DOHH2 (cell line): ENCODE data around the gene IL32.
"Not testable (repeated sequence)": the region's sequence is repeated elsewhere in the genome, so short reads cannot be mapped to it uniquely, and the experiment has no call there.

ENCODE experiments used
- H3F3A ChIP-seq: fragments of 200-600 bp; sonication (generic), shearing (Covaris generic); 2 replicates; pipeline ENCODE4 v1.6.0; 2016; ENCODE audit warnings: antibody characterized with exemption, mild to moderate bottlenecking; ENCODE audit not compliant: control insufficient read depth, insufficient read depth
- H3K27ac ChIP-seq: fragments of 200-600 bp; sonication (generic); 2 replicates; pipeline ENCODE4 v1.5.1; 2014; ENCODE audit warnings: low read depth, mild to moderate bottlenecking, low read length, moderate library complexity
- H3K27me3 ChIP-seq: fragments of 200-600 bp; sonication (generic); 2 replicates; pipeline ENCODE4 v1.6.1; 2014; ENCODE audit warnings: mild to moderate bottlenecking, low read length, mixed read lengths; ENCODE audit not compliant: control insufficient read depth
- H3K36me3 ChIP-seq: fragments of 200-600 bp; sonication (generic); 2 replicates; pipeline ENCODE4 v1.6.1; 2014; ENCODE audit warnings: mild to moderate bottlenecking, low read length, moderate library complexity, mixed read lengths; ENCODE audit not compliant: control insufficient read depth
- H3K4me1 ChIP-seq: fragments of 200-600 bp; sonication (generic); 2 replicates; pipeline ENCODE4 v1.6.1; 2014; ENCODE audit warnings: mild to moderate bottlenecking, low read length, mixed read lengths; ENCODE audit not compliant: control insufficient read depth
- H3K4me2 ChIP-seq: fragments of 200-600 bp; sonication (generic); 2 replicates; pipeline ENCODE4 v1.6.0; 2014; ENCODE audit warnings: mild to moderate bottlenecking, low read length, moderate library complexity
- H3K4me3 ChIP-seq: fragments of 200-600 bp; sonication (generic); 2 replicates; pipeline ENCODE4 v1.5.1; 2014; ENCODE audit warnings: mild to moderate bottlenecking, low read length, mixed read lengths
- H3K79me2 ChIP-seq: fragments of 200-600 bp; sonication (generic); 2 replicates; pipeline ENCODE4 v1.6.1; 2014; ENCODE audit warnings: mild to moderate bottlenecking, low read length, mixed read lengths; ENCODE audit not compliant: control insufficient read depth
- H3K9me2 ChIP-seq: fragments of 200-600 bp; sonication (generic); replicated peaks from 2 replicates; pipeline ENCODE4 v1.6.1; 2014; ENCODE audit warnings: mild to moderate bottlenecking, low read length, mixed read lengths; ENCODE audit not compliant: control insufficient read depth
- H3K9me3 ChIP-seq: fragments of 200-600 bp; sonication (generic); 2 replicates; pipeline ENCODE4 v1.6.1; 2014; ENCODE audit warnings: antibody characterized with exemption, low read length, mixed read lengths; ENCODE audit not compliant: control insufficient read depth, insufficient read depth
- H4K20me1 ChIP-seq: fragments of 200-600 bp; sonication (generic); 2 replicates; pipeline ENCODE4 v1.6.0; 2014; ENCODE audit warnings: low read depth, mild to moderate bottlenecking, antibody characterized with exemption, low read length, moderate library complexity; ENCODE audit not compliant: control insufficient read depth, insufficient read depth
- CTCF ChIP-seq: fragments of 200-600 bp; sonication (generic); IDR thresholded peaks from one replicate; pipeline ENCODE4 v1.5.1; 2014; ENCODE audit warnings: antibody characterized with exemption, mild to moderate bottlenecking, low read depth, low read length; ENCODE audit not compliant: poor library complexity, severe bottlenecking
- EZH2phosphoT487 ChIP-seq: fragments of 200-600 bp; sonication (generic); IDR thresholded peaks from 2 replicates; pipeline ENCODE4 v1.6.1; 2017; ENCODE audit warnings: borderline replicate concordance, mild to moderate bottlenecking, antibody characterized with exemption, low read length, moderate library complexity, mixed read lengths

IL32 gene

DNA sequence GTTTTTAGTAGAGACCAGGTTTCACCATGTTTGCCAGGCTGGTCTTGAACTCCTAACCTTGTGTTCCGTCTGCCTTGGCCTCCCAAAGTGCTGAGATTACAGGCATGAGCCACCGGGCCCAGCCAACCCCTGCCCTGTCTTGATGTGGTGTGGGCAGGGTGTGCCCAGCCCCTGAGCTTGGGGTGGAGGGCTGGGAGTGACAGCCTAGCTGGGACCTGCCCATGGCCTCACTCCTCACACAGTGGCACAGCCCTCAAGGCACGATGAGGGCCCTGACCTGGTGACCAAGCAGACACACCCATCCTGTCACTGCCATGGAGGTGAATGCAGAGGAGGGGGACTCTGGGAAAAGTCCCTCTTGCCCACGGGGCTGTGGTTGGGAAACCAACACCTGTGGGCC is 3.0 kb downstream of the IL32 start:
- Histone ChIP-seq H3K9me2 (no peaks in the 10 kb centered on the region), H3K36me3 (no peaks in the 10 kb centered on the region), H3F3A (no peaks in the 10 kb centered on the region), H3K4me1 (no peaks in the 10 kb centered on the region), H4K20me1 (no peaks in the 10 kb centered on the region), H3K27ac (no peak overlapping the region), H3K9me3 (no peaks in the 10 kb centered on the region), H3K27me3 (no peaks in the 10 kb centered on the region), H3K4me2 (no peak overlapping the region), H3K4me3 (no peak overlapping the region), H3K79me2 (no peaks in the 10 kb centered on the region)
- TF ChIP-seq CTCF (no peak), EZH2phosphoT487 (no peak)

DNA sequence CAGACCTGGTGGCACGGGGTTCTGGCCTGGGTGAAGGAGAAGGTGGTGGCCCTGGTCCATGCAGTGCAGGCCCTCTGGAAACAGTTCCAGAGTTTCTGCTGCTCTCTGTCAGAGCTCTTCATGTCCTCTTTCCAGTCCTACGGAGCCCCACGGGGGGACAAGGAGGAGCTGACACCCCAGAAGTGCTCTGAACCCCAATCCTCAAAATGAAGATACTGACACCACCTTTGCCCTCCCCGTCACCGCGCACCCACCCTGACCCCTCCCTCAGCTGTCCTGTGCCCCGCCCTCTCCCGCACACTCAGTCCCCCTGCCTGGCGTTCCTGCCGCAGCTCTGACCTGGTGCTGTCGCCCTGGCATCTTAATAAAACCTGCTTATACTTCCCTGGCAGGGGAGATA is 3.7 kb downstream of the IL32 start:
- not testable (repeated sequence) for H3K79me2 ChIP-seq, H3K4me3 ChIP-seq, H3K27ac ChIP-seq, H4K20me1 ChIP-seq, H3K27me3 ChIP-seq, H3F3A ChIP-seq, H3K36me3 ChIP-seq, H3K9me2 ChIP-seq, H3K4me1 ChIP-seq, H3K9me3 ChIP-seq, H3K4me2 ChIP-seq

DNA sequence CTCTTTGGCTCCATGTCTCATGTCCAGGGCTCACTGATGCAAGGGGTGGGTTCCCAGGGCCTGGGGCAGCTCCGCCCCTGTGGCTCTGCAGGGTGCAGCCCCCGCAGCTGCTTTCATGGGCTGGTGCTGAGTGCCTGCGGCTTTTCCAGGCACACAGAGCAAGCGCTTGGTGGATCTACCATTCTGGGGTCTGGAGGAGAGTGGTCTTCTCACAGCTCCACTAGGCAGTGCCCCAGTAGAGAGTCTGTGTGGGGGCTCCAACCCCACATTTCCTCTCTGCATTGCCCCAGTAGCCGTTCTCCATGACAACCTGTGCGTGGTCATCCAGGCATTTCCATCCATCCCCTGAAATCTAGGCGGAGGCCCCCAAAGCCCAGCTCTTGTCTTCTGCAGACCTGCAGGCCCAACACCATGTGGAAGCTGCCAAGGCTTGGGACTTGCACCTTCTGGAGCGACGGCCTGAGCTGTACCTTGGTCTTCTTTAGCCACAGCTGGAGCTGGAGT is 5.2 kb downstream of the IL32 start:
- Histone ChIP-seq H3K4me3 (no peak overlapping the region), H3K4me1 (peaks cover 18% of the 10 kb centered on the region), H3K9me2 (no peaks in the 10 kb centered on the region), H3K36me3 (no peaks in the 10 kb centered on the region), H3K79me2 (no peaks in the 10 kb centered on the region), H3K9me3 (no peaks in the 10 kb centered on the region), H3K4me2 (no peak overlapping the region), H3K27ac (no peak overlapping the region), H3F3A (no peaks in the 10 kb centered on the region), H4K20me1 (no peaks in the 10 kb centered on the region), H3K27me3 (no peaks in the 10 kb centered on the region)
- no peak for TF ChIP-seq CTCF
- TF ChIP-seq EZH2phosphoT487, result no peak

DNA sequence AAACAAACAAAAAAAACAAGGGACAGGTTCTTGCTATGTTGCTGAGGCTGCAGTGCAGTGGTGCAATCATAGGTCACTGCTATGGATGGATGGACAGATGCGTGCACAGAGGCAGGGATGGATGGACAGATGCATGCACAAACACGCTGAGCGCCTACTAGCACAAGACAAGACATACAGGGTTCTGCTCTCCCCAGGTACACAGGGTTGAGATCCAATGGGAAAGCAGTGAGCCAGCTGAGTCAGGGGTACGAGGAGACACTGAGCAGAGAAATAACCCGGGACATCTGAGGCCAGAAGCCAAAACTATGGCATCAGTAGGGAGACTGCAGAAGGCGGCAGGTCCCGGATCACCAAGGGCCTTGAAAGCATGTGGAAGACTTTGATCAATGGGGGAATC is 6.2 kb downstream of the IL32 start:
- TF ChIP-seq CTCF (no peak), EZH2phosphoT487 (no peak)
- Histone ChIP-seq H3K27ac (no peak overlapping the region), H3K9me3 (no peaks in the 10 kb centered on the region), H3K9me2 (no peaks in the 10 kb centered on the region), H3K4me2 (no peak overlapping the region), H3K79me2 (no peaks in the 10 kb centered on the region), H3F3A (no peaks in the 10 kb centered on the region), H3K4me1 (peaks cover 28% of the 10 kb centered on the region), H3K27me3 (no peaks in the 10 kb centered on the region), H4K20me1 (no peaks in the 10 kb centered on the region), H3K36me3 (no peaks in the 10 kb centered on the region), H3K4me3 (no peak overlapping the region)

- H3K4me1 ChIP-seq, result peaks cover 33% of the 10 kb centered on the region
These were observed 6.7 kb downstream of the IL32 start for GRCh38 chr16:3072148-3072547.

GRCh38 chr16:3072576-3073263 is 7.3 kb downstream of the IL32 start:
- not testable (repeated sequence) for H3K4me2 ChIP-seq, H3F3A ChIP-seq, H3K4me3 ChIP-seq, H3K9me2 ChIP-seq, H3K79me2 ChIP-seq, H3K9me3 ChIP-seq, H3K27me3 ChIP-seq, H4K20me1 ChIP-seq, H3K36me3 ChIP-seq, H3K27ac ChIP-seq
- peaks cover 35% of the 10 kb centered on the region for H3K4me1 ChIP-seq

More at GRCh38 chr16:3072148-3072547, 6.7 kb downstream of the IL32 start:
- H3K36me3 ChIP-seq, H3K9me3 ChIP-seq, H3K27me3 ChIP-seq, H3K79me2 ChIP-seq, H4K20me1 ChIP-seq, H3K27ac ChIP-seq, H3K4me3 ChIP-seq, H3K9me2 ChIP-seq, H3K4me2 ChIP-seq, H3F3A ChIP-seq: not testable (repeated sequence)
